Natural killer cell (primary cell): ENCODE data around the gene TNFRSF11A. TPM values are rescaled to one million over a fixed set of nuclear protein-coding genes. Genes with fewer than 3 reads are reported as not detected.
A peak's percentile ranks its signal among the peaks of the same experiment; 100 is the strongest.

ENCODE experiments used
- ATAC-seq, 3 donors: fragments of 150-1000 bp in 2 of 3; fragments of 200-7000 bp in 1 of 3; cut with Tn5 transposase; 1 replicate in 1 of 3; 2 replicates in 2 of 3; pipeline ENCODE4 v1.10.0; 2021; ENCODE audit warnings: mild to moderate bottlenecking in 2 of 3, moderate library complexity in 2 of 3
- DNase-seq, 2 donors: peaks; one replicate each; pipeline versions ENCODE4 v3.0.0 to v3.0.0-alpha.2; 2013 to 2021; ENCODE audit warnings: mixed read lengths in 1 of 2
- H3K27ac ChIP-seq: one replicate; pipeline ENCODE4 v1.5.1; 2013; ENCODE audit warnings: mild to moderate bottlenecking, low read length
- H3K27me3 ChIP-seq: one replicate; pipeline ENCODE4 v1.6.1; 2013; ENCODE audit warnings: low read length; ENCODE audit not compliant: control insufficient read depth, insufficient read depth
- H3K36me3 ChIP-seq: one replicate; pipeline ENCODE4 v1.6.1; 2013; ENCODE audit warnings: low read length; ENCODE audit not compliant: control insufficient read depth, insufficient read depth
- H3K4me1 ChIP-seq: one replicate; pipeline ENCODE4 v1.6.1; 2013; ENCODE audit warnings: low read length; ENCODE audit not compliant: control insufficient read depth, insufficient read depth
- H3K4me3 ChIP-seq: one replicate; pipeline ENCODE4 v1.5.1; 2013; ENCODE audit warnings: low read length
- H3K9me3 ChIP-seq: one replicate; pipeline ENCODE4 v1.6.1; 2013; ENCODE audit warnings: low read length; ENCODE audit not compliant: control insufficient read depth, insufficient read depth
- H3K27ac Mint-ChIP-seq, 2 donors: one replicate each; pipeline ENCODE4 v1.8.0; 2022; ENCODE audit warnings: mild to moderate bottlenecking in 2 of 2, mixed read lengths in 2 of 2, moderate library complexity in 1 of 2
- H3K27me3 Mint-ChIP-seq, 2 donors: one replicate each; pipeline ENCODE4 v1.8.0; 2022; ENCODE audit warnings: low read depth in 2 of 2, mixed read lengths in 2 of 2
- H3K36me3 Mint-ChIP-seq: one replicate; pipeline ENCODE4 v1.8.0; 2022; ENCODE audit warnings: mixed read lengths
- H3K4me1 Mint-ChIP-seq, 2 donors: one replicate each; pipeline ENCODE4 v1.8.0; 2022; ENCODE audit warnings: mixed read lengths in 2 of 2
- H3K4me3 Mint-ChIP-seq: one replicate; pipeline ENCODE4 v1.8.0; 2022; ENCODE audit warnings: mild to moderate bottlenecking, moderate library complexity, mixed read lengths
- H3K9me3 Mint-ChIP-seq, 2 donors: one replicate each; pipeline ENCODE4 v1.8.0; 2022; ENCODE audit warnings: mixed read lengths in 2 of 2
- WGBS: methylation state at CpG from one replicate; pipeline ENCODE4 v1.1.7; 2013; ENCODE audit warnings: missing lambda C conversion rate; ENCODE audit not compliant: insufficient coverage; 5-methylcytosine and 5-hydroxymethylcytosine counted together
- intact Hi-C: fragments of 100-400 bp; cut with micrococcal nuclease; formaldehyde crosslinking; loops from one replicate; pipeline ENCODE4 v1.14.2; 2022
- total RNA-seq, 4 donors: library from RNA; stranded (reverse); fragments of 120-200 nt in 1 of 4; gene quantifications; one replicate each; pipeline versions ENCODE4 v1.2.3 to v1.2.4, GENCODE V29; 2013 to 2022
- TF ChIP-seq, protein P1 (sequence below): fragments of 200-600 bp; IDR thresholded peaks from one replicate; pipeline ENCODE4 v1.8.0; 2022; ENCODE audit warnings: antibody characterized with exemption

TNFRSF11A gene
- total RNA-seq, 3 donors from 2014 or later (not counting 1 experiment from before 2014, with no cell fraction given) = 6.9 to 10.9 (median 8.8) TPM

DNA sequence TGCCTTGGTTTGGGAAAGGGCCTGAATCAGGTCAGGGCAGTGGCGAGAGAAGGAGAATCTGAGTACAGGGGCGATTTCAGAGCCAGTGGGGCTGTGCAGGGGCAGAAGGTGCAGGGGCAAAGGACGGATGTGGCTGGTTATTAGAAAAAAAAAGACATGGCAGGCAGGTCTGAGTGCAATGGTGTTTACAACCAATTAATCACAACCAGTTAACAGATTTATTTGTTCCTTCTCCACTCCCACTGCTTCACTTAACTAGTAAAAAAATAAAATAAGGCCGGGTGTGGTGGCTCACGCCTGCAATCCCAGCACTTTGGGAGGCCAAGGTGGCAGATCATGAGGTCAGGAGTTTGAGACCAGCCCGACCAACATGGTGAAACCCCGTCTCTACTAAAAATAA is 5.5 kb downstream of the TNFRSF11A start:
- Mint-ChIP-seq H3K27ac (peak overlapping the region; percentile 73 to 81), H3K4me3 (peak overlapping the region; percentile 75), H3K27me3 (peaks cover 35 to 36% of the 10 kb centered on the region in 2 donors), H3K4me1 (peaks cover 46 to 64% of the 10 kb centered on the region in 2 donors), H3K36me3 (no peaks in the 10 kb centered on the region), H3K9me3 (no peaks in the 10 kb centered on the region)
- peak overlapping the region; percentile 39 for H3K27ac ChIP-seq
- H3K4me1 ChIP-seq = peaks cover 75% of the 10 kb centered on the region
- no peaks in the 10 kb centered on the region for H3K36me3 ChIP-seq
- TF ChIP-seq, protein P1, sequence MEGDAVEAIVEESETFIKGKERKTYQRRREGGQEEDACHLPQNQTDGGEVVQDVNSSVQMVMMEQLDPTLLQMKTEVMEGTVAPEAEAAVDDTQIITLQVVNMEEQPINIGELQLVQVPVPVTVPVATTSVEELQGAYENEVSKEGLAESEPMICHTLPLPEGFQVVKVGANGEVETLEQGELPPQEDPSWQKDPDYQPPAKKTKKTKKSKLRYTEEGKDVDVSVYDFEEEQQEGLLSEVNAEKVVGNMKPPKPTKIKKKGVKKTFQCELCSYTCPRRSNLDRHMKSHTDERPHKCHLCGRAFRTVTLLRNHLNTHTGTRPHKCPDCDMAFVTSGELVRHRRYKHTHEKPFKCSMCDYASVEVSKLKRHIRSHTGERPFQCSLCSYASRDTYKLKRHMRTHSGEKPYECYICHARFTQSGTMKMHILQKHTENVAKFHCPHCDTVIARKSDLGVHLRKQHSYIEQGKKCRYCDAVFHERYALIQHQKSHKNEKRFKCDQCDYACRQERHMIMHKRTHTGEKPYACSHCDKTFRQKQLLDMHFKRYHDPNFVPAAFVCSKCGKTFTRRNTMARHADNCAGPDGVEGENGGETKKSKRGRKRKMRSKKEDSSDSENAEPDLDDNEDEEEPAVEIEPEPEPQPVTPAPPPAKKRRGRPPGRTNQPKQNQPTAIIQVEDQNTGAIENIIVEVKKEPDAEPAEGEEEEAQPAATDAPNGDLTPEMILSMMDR = no peak
- ATAC-seq (no peak), DNase-seq (no peak)
- intact Hi-C loops = no loop called here
- H3K9me3 ChIP-seq = no peaks in the 10 kb centered on the region
- H3K4me3 ChIP-seq = peak overlapping the region; percentile 6
- H3K27me3 ChIP-seq = peaks cover 4% of the 10 kb centered on the region
- 69% methylated on average over 6 of the region's 7 CpGs for WGBS

DNA sequence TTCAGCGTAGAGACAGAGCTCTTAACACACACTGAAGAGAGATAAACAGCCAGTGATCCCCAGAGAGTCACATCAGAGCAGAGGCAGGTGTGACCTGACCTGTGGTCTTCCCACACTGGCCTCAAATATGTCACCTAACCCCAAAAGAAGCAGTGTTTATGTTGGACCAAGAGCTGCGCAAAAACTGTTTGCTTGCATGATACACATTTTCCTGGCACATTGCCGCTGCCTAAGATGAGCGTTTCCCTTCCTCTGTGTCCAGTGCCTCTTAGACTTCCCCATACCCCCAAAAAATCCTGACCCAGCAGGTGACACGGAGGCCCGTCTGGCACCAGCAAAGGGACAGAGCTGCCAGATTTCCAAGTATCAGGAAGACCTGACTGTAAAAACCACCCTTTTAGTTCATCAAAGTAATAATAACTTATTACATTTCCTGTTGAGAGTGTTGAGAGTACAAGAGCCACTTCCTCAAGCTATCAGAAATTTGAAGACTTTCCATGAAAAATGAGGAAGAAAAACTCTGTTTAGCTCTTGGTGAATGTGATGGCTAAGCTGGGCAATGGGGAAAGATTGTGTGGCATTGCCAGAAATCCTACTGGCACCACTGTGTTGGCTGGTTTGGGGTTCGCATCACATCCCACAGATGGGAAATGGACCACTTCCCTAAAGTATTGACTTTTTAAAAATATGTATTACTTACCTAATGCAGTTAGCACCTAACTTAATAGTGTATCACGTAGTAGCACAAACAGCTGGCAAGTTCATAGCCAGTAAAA is 6.7 kb downstream of the TNFRSF11A start:
- Mint-ChIP-seq H3K36me3 (no peaks in the 10 kb centered on the region), H3K27me3 (peaks cover 24 to 27% of the 10 kb centered on the region in 2 donors), H3K27ac (peak overlapping the region; percentile 47 to 70), H3K4me3 (peak overlapping the region; percentile 61), H3K4me1 (peaks cover 35 to 53% of the 10 kb centered on the region in 2 donors), H3K9me3 (no peaks in the 10 kb centered on the region)
- H3K36me3 ChIP-seq = no peaks in the 10 kb centered on the region
- no peak overlapping the region for H3K4me3 ChIP-seq
- intact Hi-C loops = no loop called here
- no peaks in the 10 kb centered on the region for H3K9me3 ChIP-seq
- H3K4me1 ChIP-seq = peaks cover 66% of the 10 kb centered on the region
- 42% methylated on average over 7 of the region's 8 CpGs for WGBS
- ATAC-seq (peak in 2 of 3 donors; percentile 41 to 65), DNase-seq (peak; percentile 12 to 30)
- TF ChIP-seq, protein P1 = no peak
- H3K27me3 ChIP-seq = no peaks in the 10 kb centered on the region
- H3K27ac ChIP-seq = no peak overlapping the region

DNA sequence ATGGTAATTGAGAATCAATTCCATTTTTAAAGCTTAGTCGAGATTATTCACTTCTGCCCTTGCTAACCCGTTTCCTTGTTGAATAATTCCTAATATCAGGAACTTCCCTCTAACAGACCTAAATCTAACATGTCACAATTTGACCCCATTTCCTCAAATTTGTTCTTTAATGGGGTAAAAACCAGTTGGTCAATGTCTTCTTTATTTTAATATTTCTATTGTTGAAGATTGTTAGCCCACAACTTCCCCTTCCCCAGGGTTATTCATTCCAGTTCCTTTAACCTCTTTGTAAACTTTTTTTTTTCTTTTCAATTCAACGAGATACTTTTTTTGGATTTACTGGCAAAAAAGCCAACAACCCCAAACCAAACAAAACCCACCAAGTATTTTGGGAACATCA is 7.3 kb downstream of the TNFRSF11A start:
- Histone ChIP-seq H3K27me3 (no peaks in the 10 kb centered on the region), H3K27ac (no peak overlapping the region)

More for the DNA sequence above, 7.3 kb downstream of the TNFRSF11A start:
- ATAC-seq = no peak
- Mint-ChIP-seq H3K27ac (peak overlapping the region in 1 of 2 donors; percentile 26), H3K9me3 (no peaks in the 10 kb centered on the region), H3K27me3 (peaks cover 19 to 24% of the 10 kb centered on the region in 2 donors), H3K4me1 (peaks cover 34 to 50% of the 10 kb centered on the region in 2 donors), H3K4me3 (peak overlapping the region; percentile 61), H3K36me3 (no peaks in the 10 kb centered on the region)
- TF ChIP-seq, protein P1 = no peak
- no peak for DNase-seq
- Histone ChIP-seq H3K4me3 (no peak overlapping the region), H3K9me3 (no peaks in the 10 kb centered on the region), H3K4me1 (peaks cover 61% of the 10 kb centered on the region), H3K36me3 (no peaks in the 10 kb centered on the region)
- WGBS = 50% methylated on average over 3 of the region's 3 CpGs
- intact Hi-C loops = no loop called here
